Measurements from ENCODE around the gene MTFR2.
"Not testable (repeated sequence)": the region's sequence is repeated elsewhere in the genome, so short reads cannot be mapped to it uniquely, and the experiment has no call there.

Gene MTFR2

GRCh38 chr6:136235233-136235564 is 14.9 kb downstream of the MTFR2 start:
- FAIRE-seq = no peak
- no peak for DNase-seq (ENCODE audit: low spot score)

- no peak for FAIRE-seq
- no peak for DNase-seq (ENCODE audit: low spot score)
These were observed 17.4 kb downstream of the MTFR2 start for GRCh38 chr6:136232701-136233100.

- FAIRE-seq (no peak), DNase-seq (ENCODE audit: low spot score) (no peak)
These were observed 19.8 kb downstream of the MTFR2 start for GRCh38 chr6:136230219-136230853.

GRCh38 chr6:136228814-136229213 is 21.3 kb downstream of the MTFR2 start:
- DNase-seq (ENCODE audit: low spot score) (no peak), FAIRE-seq (no peak)

- FAIRE-seq (no peak), DNase-seq (ENCODE audit: low spot score) (peak; percentile 49)
These were observed 23.3 kb downstream of the MTFR2 start for GRCh38 chr6:136226674-136227377.

- FAIRE-seq (no peak), DNase-seq (ENCODE audit: low spot score) (peak; percentile 37)
These were observed 24.0 kb downstream of the MTFR2 start for GRCh38 chr6:136226027-136226673.

GRCh38 chr6:136225496-136225895 is 24.6 kb downstream of the MTFR2 start:
- FAIRE-seq = no peak

GRCh38 chr6:136224974-136225373 is 25.1 kb downstream of the MTFR2 start:
- FAIRE-seq; DNase-seq (ENCODE audit: low spot score): not testable (repeated sequence)

More at GRCh38 chr6:136225496-136225895, 24.6 kb downstream of the MTFR2 start:
- no peak for DNase-seq (ENCODE audit: low spot score)

DNA sequence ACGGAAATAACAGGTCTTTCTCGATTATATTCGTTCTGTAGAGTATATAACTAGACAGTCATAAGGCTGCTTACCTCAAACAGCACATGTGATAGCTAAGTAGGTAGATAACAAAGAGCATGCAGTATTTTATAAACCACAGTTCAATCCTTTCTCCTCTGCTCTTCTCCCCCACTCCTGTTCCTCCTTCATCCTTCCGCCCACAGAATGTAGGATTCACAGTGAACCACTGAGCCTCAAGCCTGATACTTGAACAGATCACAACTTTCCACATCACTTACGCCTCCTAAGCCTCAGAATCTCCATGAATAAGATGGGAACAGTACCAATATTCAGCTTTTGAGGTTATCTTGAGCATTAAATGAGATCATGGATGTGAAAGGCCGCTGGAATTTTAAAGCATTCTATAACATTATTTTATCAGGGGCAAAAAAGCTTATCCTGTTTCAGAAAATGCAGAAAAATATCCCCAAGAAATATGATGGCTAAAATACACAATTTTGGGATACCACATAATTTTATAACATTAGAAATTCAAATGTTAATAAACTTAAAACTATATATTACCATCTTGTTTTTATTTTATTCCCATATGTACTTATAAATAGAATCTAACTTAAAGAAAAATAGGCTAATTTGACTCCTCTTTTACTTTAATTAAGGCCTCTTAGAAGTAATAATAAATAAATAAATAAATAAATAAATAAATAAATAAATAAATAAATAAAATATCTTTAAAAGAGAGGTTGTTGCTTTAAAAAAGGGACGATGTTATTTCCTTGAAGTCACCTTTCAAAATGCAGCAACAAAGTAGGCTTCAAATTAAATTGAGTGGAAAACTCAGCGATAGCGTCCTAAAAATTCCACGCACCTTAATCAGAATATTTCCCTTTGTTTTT is 33.4 kb downstream of the MTFR2 start:
- FAIRE-seq = no peak
- no peak for DNase-seq (ENCODE audit: low spot score)

- FAIRE-seq = no peak
- no peak for DNase-seq (ENCODE audit: low spot score)
These were observed 36.3 kb downstream of the MTFR2 start for GRCh38 chr6:136213853-136214252.

DNA sequence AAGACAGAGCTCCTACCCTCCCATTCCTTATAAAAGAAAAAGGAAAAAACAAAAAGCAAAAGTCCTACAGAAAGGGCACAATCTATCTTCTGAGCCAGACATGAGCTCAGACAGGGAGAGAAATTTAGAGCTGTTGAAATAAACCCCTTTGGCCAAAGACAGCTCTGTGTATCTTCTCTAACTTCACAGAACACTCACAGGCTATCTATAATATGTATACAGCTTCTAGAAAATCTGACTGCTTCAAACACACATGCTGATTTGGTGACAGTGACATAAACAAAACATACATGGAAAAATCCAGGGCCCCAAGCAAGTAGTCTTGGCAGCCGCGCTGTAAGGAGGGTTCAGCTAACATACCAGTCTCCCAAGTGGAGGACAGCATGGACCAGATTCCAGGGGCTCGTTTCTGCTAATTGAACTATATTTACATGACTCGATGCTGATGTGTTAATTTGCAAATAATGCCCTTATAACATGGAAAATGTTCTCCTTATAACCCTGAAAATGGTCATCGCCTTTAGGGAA is 37.0 kb downstream of the MTFR2 start:
- no peak for FAIRE-seq
- no peak for DNase-seq (ENCODE audit: low spot score)

- DNase-seq (ENCODE audit: low spot score) = no peak
- no peak for FAIRE-seq
These were observed 37.5 kb downstream of the MTFR2 start for GRCh38 chr6:136212608-136213007.

- FAIRE-seq (no peak), DNase-seq (ENCODE audit: low spot score) (no peak)
These were observed 39.5 kb downstream of the MTFR2 start for GRCh38 chr6:136210398-136211165.

- FAIRE-seq = no peak
- DNase-seq (ENCODE audit: low spot score) = no peak
These were observed 40.6 kb downstream of the MTFR2 start for GRCh38 chr6:136209496-136209895.

GRCh38 chr6:136208783-136209182 is 41.3 kb downstream of the MTFR2 start:
- no peak for FAIRE-seq
- DNase-seq (ENCODE audit: low spot score) = no peak

DNA sequence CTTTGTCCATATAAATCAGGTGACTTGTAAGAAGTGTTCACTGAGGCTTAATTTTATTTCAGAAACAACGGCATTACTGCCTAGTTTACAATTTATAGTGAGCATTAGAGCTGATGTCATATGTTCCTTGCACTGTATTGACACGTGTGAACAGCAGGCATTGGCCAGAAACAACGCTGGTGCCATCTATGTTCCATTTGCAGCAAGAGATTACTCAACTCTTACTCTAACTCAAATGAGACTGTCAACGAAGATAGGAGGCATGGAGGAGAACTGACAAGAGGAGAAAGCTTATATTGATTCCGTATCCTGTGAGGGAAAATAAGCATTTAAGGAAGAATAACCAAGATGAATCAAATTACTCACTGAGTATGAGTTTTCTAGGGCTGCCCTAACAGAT is 48.4 kb downstream of the MTFR2 start:
- no peak for FAIRE-seq
- no peak for DNase-seq (ENCODE audit: low spot score)

- FAIRE-seq (no peak), DNase-seq (ENCODE audit: low spot score) (no peak)
These were observed 57.2 kb downstream of the MTFR2 start for GRCh38 chr6:136192902-136193301.

DNA sequence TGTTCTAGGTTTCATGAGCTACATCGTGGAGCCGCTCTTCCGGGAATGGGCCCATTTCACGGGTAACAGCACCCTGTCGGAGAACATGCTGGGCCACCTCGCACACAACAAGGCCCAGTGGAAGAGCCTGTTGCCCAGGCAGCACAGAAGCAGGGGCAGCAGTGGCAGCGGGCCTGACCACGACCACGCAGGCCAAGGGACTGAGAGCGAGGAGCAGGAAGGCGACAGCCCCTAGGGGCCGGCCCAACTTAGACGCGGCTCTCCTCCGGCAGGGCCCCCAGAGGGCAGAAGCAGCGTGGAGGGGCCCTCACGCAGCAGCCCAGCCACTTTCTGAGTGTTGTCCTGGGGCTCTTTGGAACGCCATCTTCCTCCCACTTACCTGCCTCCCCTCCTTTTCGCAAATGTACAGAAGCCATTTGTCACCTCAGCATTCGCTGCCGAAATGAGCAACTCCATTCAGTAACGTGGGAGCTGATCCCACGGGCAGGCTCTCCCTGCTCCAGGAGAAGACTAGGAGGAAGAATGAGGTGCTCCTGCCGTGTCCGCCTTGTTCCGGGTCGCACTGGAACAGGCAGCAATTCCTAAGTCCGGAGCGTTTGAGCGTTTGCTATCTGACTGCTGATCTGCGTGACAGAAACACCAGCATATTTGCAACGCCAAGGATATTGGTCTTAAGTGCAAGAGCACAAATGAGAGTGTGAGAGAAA is 58.4 kb downstream of the MTFR2 start:
- FAIRE-seq = no peak
- no peak for DNase-seq (ENCODE audit: low spot score)

DNA sequence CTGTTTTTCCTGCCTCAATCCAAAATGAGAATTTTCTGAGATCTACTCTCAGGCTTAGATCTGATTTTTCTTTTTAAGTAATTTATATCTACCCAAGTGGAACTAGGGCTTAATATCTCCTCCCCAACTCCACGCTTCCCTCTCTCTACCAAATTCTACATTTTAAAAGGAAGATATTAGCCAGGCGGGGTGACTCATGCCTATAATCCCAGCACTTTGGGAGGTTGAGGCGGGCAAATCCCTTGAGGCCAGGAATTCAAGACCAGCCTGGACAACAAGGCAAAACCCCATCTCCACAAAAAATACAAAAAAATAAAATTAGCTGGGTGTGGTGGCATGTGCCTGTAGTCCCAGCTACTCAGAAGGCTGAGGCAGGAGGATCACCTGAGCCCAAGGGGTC is 61.0 kb downstream of the MTFR2 start:
- FAIRE-seq (no peak), DNase-seq (ENCODE audit: low spot score) (no peak)

DNA sequence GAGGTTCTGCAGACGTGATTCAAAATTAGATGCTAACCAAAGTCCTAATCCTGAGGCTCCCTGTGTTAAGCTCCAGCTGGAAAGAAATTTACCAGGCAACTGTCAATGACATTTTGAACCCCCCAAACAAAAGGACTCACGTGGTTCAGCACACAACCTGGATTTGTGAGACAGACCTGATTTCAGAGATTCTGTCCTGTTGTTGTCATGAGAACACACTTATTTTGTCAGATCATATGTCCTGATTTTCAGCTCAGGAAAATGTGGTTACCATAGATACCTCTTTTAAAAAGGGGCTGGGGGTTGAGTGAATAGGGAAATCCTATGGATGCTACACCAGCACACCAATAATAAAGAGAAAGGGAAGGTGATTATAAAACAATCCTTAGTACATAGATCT is 61.6 kb downstream of the MTFR2 start:
- FAIRE-seq = no peak
- no peak for DNase-seq (ENCODE audit: low spot score)
